Progenitor cell of endocrine pancreas (in vitro differentiated cells): Measurements from ENCODE around the gene SERPINE1. TPM values are rescaled to one million over a fixed set of nuclear protein-coding genes. Genes with fewer than 3 reads are reported as not detected.

Experiments used
- DNase-seq: peaks from one replicate; pipeline ENCODE4 v3.0.0; 2021; ENCODE audit warnings: low spot score; ENCODE audit not compliant: unreplicated experiment
- H3K27ac Mint-ChIP-seq: 2 replicates; pipeline ENCODE4 v1.8.0; 2021; ENCODE audit warnings: mild to moderate bottlenecking, moderate library complexity, mixed read lengths
- H3K27me3 Mint-ChIP-seq: 2 replicates; pipeline ENCODE4 v1.8.0; 2021; ENCODE audit warnings: mixed read lengths
- H3K36me3 Mint-ChIP-seq: 2 replicates; pipeline ENCODE4 v1.8.0; 2022; ENCODE audit warnings: mixed read lengths; ENCODE audit not compliant: insufficient read depth
- H3K4me1 Mint-ChIP-seq: 2 replicates; pipeline ENCODE4 v1.8.0; 2021; ENCODE audit warnings: low read depth, mixed read lengths
- H3K4me3 Mint-ChIP-seq: 2 replicates; pipeline ENCODE4 v1.8.0; 2021; ENCODE audit warnings: low read depth, mild to moderate bottlenecking, moderate library complexity, mixed read lengths
- H3K9me3 Mint-ChIP-seq: 2 replicates; pipeline ENCODE4 v1.8.0; 2021; ENCODE audit warnings: low read depth, mixed read lengths
- CTCF ChIP-seq: fragments of 200-600 bp; sonication (generic); IDR thresholded peaks from one replicate; pipeline ENCODE4 v1.5.0; 2021; ENCODE audit warnings: antibody characterized with exemption, mild to moderate bottlenecking; ENCODE audit not compliant: unreplicated experiment
- microRNA-seq: library from miRNA; unstranded; fragments of <30 nt; microRNA quantifications from one replicate; pipeline ENCODE4 v1.1.0, GENCODE V29; 2020; ENCODE audit warnings: borderline number of aligned reads; ENCODE audit not compliant: unreplicated experiment
- total RNA-seq: library from RNA; stranded (reverse); gene quantifications from 2 replicates; pipeline ENCODE4 v1.2.1, GENCODE V29; 2021

SERPINE1 gene
- total RNA-seq, 1 donor from 2014 or later = 0.14 TPM

- Mint-ChIP-seq H3K4me3 (no peak overlapping the region), H3K4me1 (no peaks in the 10 kb centered on the region), H3K9me3 (no peaks in the 10 kb centered on the region), H3K36me3 (no peaks in the 10 kb centered on the region), H3K27ac (no peak overlapping the region), H3K27me3 (peaks cover 35% of the 10 kb centered on the region)
- DNase-seq = no peak
- TF ChIP-seq CTCF = no peak
Observed at GRCh38 chr7:101186194-101186593, 59.3 kb downstream of the SERPINE1 start.

GRCh38 chr7:101186844-101187428, 60.0 kb downstream of the SERPINE1 start:
- H3K36me3 Mint-ChIP-seq = no peaks in the 10 kb centered on the region
- peaks cover 36% of the 10 kb centered on the region for H3K27me3 Mint-ChIP-seq
- no peak for TF ChIP-seq CTCF
- no peak for DNase-seq
- no peaks in the 10 kb centered on the region for H3K4me1 Mint-ChIP-seq
- H3K9me3 Mint-ChIP-seq = no peaks in the 10 kb centered on the region
- H3K27ac Mint-ChIP-seq = no peak overlapping the region
- H3K4me3 Mint-ChIP-seq = no peak overlapping the region

Small RNAs within 50 kb of the gene (microRNA-seq; reads per million reads assigned to microRNA genes)
- gene MIR4653 = not detected

Other genes starting within 250 kb of the SERPINE1 start
- gene UFSP1, start 237.4 kb upstream of the SERPINE1 start, total RNA-seq = 2.3 and 3.5 TPM in 2 replicates
- 4.0 and 5.1 TPM in 2 replicates for gene ACHE, start 231.2 kb upstream of the SERPINE1 start, total RNA-seq
- 2.0 and 2.1 TPM in 2 replicates for gene MUC3A, start 177.6 kb upstream of the SERPINE1 start, total RNA-seq
- gene MUC12, start 157.5 kb upstream of the SERPINE1 start, total RNA-seq = 0.31 and 0.33 TPM in 2 replicates
- not detected in 2 replicates for gene MUC17, start 107.0 kb upstream of the SERPINE1 start, total RNA-seq
- gene TRIM56, start 41.6 kb upstream of the SERPINE1 start, total RNA-seq = 19.3 and 22.0 TPM in 2 replicates
- gene AP1S1, start 27.4 kb downstream of the SERPINE1 start, total RNA-seq = 61.3 and 66.5 TPM in 2 replicates
- 0.96 and 1.8 TPM in 2 replicates for gene VGF, start 38.5 kb downstream of the SERPINE1 start, total RNA-seq
- not detected in 2 replicates for gene NAT16, start 53.2 kb downstream of the SERPINE1 start, total RNA-seq
- gene MOGAT3, start 73.9 kb downstream of the SERPINE1 start, total RNA-seq = not detected in 2 replicates
- gene PLOD3, start 90.5 kb downstream of the SERPINE1 start, total RNA-seq = 89.8 and 94.4 TPM in 2 replicates
- 60.2 and 62.2 TPM in 2 replicates for gene ZNHIT1, start 91.1 kb downstream of the SERPINE1 start, total RNA-seq
- 21.2 and 22.8 TPM in 2 replicates for gene CLDN15, start 110.7 kb downstream of the SERPINE1 start, total RNA-seq
- gene FIS1, start 118.0 kb downstream of the SERPINE1 start, total RNA-seq = 118 and 124 TPM in 2 replicates
- 60.3 and 60.6 TPM in 2 replicates for gene IFT22, start 194.7 kb downstream of the SERPINE1 start, total RNA-seq
- gene COL26A1, start 235.8 kb downstream of the SERPINE1 start, total RNA-seq = 44.5 and 46.2 TPM in 2 replicates